H9 (cell line): ENCODE data around the gene NTSR2. TPM values are rescaled to one million over a fixed set of nuclear protein-coding genes. Genes with fewer than 3 reads are reported as not detected.

Experiments
- DNase-seq: peaks from one replicate; pipeline ENCODE4 v3.0.0-alpha.2; 2017
- H2AFZ ChIP-seq: one replicate; pipeline ENCODE4 v1.6.1; 2013; ENCODE audit warnings: mild to moderate bottlenecking, low read length, control low read depth, moderate library complexity
- H2AK5ac ChIP-seq: 2 replicates; pipeline ENCODE4 v1.6.1; 2013; ENCODE audit warnings: low read length, control low read depth, mixed read lengths; ENCODE audit not compliant: insufficient read length
- H2BK120ac ChIP-seq: one replicate; pipeline ENCODE4 v1.6.1; 2013; ENCODE audit warnings: low read depth, mild to moderate bottlenecking, low read length, control low read depth, inconsistent platforms; ENCODE audit not compliant: poor library complexity, severe bottlenecking
- H2BK12ac ChIP-seq: 2 replicates; pipeline ENCODE4 v1.6.1; 2013; ENCODE audit warnings: low read length, control low read depth, mixed read lengths, low read depth; ENCODE audit not compliant: insufficient read length
- H2BK15ac ChIP-seq: 2 replicates; pipeline ENCODE4 v1.6.1; 2013; ENCODE audit warnings: low read depth, low read length, control low read depth
- H2BK20ac ChIP-seq: one replicate; pipeline ENCODE4 v1.6.1; 2013; ENCODE audit warnings: low read depth, mild to moderate bottlenecking, low read length, control low read depth, inconsistent platforms; ENCODE audit not compliant: poor library complexity, severe bottlenecking
- H2BK5ac ChIP-seq: 2 replicates; pipeline ENCODE4 v1.6.1; 2013; ENCODE audit warnings: low read length, control low read depth, mixed read lengths; ENCODE audit not compliant: insufficient read length
- H3K14ac ChIP-seq: 2 replicates; pipeline ENCODE4 v1.6.1; 2013; ENCODE audit warnings: low read length, control low read depth; ENCODE audit not compliant: insufficient read depth
- H3K18ac ChIP-seq: 2 replicates; pipeline ENCODE4 v1.6.1; 2013; ENCODE audit warnings: low read depth, mild to moderate bottlenecking, mixed read lengths, low read length, control low read depth; ENCODE audit not compliant: insufficient read length
- H3K23ac ChIP-seq: 2 replicates; pipeline ENCODE4 v1.6.1; 2013; ENCODE audit warnings: low read length, control low read depth, mixed read lengths, low read depth; ENCODE audit not compliant: insufficient read length
- H3K23me2 ChIP-seq: 2 replicates; pipeline ENCODE4 v1.6.1; 2013; ENCODE audit warnings: low read depth, mild to moderate bottlenecking, mixed read lengths, low read length, control low read depth; ENCODE audit not compliant: insufficient read length, poor library complexity, severe bottlenecking
- H3K27ac ChIP-seq: 2 replicates; pipeline ENCODE4 v1.5.1; 2013; ENCODE audit warnings: low read length, control low read depth, mixed read lengths, low read depth; ENCODE audit not compliant: insufficient read length
- H3K27me3 ChIP-seq: 2 replicates; pipeline ENCODE4 v1.6.1; 2013; ENCODE audit warnings: low read length, control low read depth, inconsistent platforms; ENCODE audit not compliant: insufficient read depth
- H3K4ac ChIP-seq: 2 replicates; pipeline ENCODE4 v1.6.1; 2013; ENCODE audit warnings: low read depth, mild to moderate bottlenecking, control low read depth, inconsistent platforms, low read length, moderate library complexity
- H3K4me1 ChIP-seq: 2 replicates; pipeline ENCODE4 v1.6.1; 2013; ENCODE audit warnings: low read length, control low read depth, inconsistent platforms; ENCODE audit not compliant: insufficient read depth
- H3K4me2 ChIP-seq: 2 replicates; pipeline ENCODE4 v1.6.1; 2013; ENCODE audit warnings: low read length, control low read depth, mixed read lengths; ENCODE audit not compliant: insufficient read length, insufficient read depth
- H3K56ac ChIP-seq: 2 replicates; pipeline ENCODE4 v1.6.1; 2013; ENCODE audit warnings: low read depth, mild to moderate bottlenecking, mixed read lengths, low read length, control low read depth; ENCODE audit not compliant: insufficient read length
- H3K79me1 ChIP-seq: 2 replicates; pipeline ENCODE4 v1.6.1; 2013; ENCODE audit warnings: low read depth, mild to moderate bottlenecking, moderate library complexity, low read length, control low read depth, inconsistent platforms; ENCODE audit not compliant: insufficient read depth, poor library complexity, severe bottlenecking
- H3K79me2 ChIP-seq: 2 replicates; pipeline ENCODE4 v1.6.1; 2013; ENCODE audit warnings: low read length, control low read depth, inconsistent platforms; ENCODE audit not compliant: insufficient read depth
- H3K9ac ChIP-seq: 2 replicates; pipeline ENCODE4 v1.6.1; 2013; ENCODE audit warnings: low read length, control low read depth, mixed read lengths; ENCODE audit not compliant: insufficient read length; ENCODE audit errors: extremely low read depth
- H3K9me3 ChIP-seq: one replicate; pipeline ENCODE4 v1.6.1; 2013; ENCODE audit warnings: low read depth, low read length, inconsistent platforms; ENCODE audit not compliant: control insufficient read depth
- H3T11ph ChIP-seq: one replicate; pipeline ENCODE4 v1.6.1; 2013; ENCODE audit warnings: mild to moderate bottlenecking, low read length, control low read depth, inconsistent platforms
- H4K20me1 ChIP-seq: one replicate; pipeline ENCODE4 v1.6.1; 2013; ENCODE audit not compliant: control insufficient read depth, insufficient read length, insufficient read depth
- H4K5ac ChIP-seq: 2 replicates; pipeline ENCODE4 v1.6.1; 2013; ENCODE audit warnings: low read depth, mild to moderate bottlenecking, mixed read lengths, low read length, control low read depth; ENCODE audit not compliant: insufficient read length
- H4K8ac ChIP-seq: replicated peaks from 2 replicates; pipeline ENCODE4 v1.6.1; 2013; ENCODE audit warnings: low read length, control low read depth, mixed read lengths, low read depth; ENCODE audit not compliant: insufficient read length
- H4K91ac ChIP-seq: 2 replicates; pipeline ENCODE4 v1.6.1; 2013; ENCODE audit warnings: low read depth, mild to moderate bottlenecking, moderate library complexity, mixed read lengths, low read length, control low read depth; ENCODE audit not compliant: insufficient read length
- H3K27ac Mint-ChIP-seq, 3 experiments: 2 replicates in 2 of 3; 3 replicates in 1 of 3; pipeline ENCODE4 v1.8.0; 2020 to 2021; ENCODE audit warnings: mixed read lengths in 3 of 3, mild to moderate bottlenecking in 1 of 3, moderate library complexity in 1 of 3
- H3K27me3 Mint-ChIP-seq: 2 replicates; pipeline ENCODE4 v1.8.0; 2021; ENCODE audit warnings: low read depth, mild to moderate bottlenecking, moderate library complexity, mixed read lengths
- H3K36me3 Mint-ChIP-seq, 3 experiments: 2 replicates in 2 of 3; 3 replicates in 1 of 3; pipeline ENCODE4 v1.8.0; 2020 to 2021; ENCODE audit warnings: low read depth in 3 of 3, mixed read lengths in 3 of 3; ENCODE audit not compliant: insufficient read depth in 1 of 3
- H3K4me1 Mint-ChIP-seq, 2 experiments: 2 replicates each; pipeline ENCODE4 v1.8.0; 2020; ENCODE audit warnings: mixed read lengths in 2 of 2
- H3K4me3 Mint-ChIP-seq, 2 experiments: 2 replicates in 1 of 2; 3 replicates in 1 of 2; pipeline ENCODE4 v1.8.0; 2020 to 2021; ENCODE audit warnings: mild to moderate bottlenecking in 2 of 2, mixed read lengths in 2 of 2, moderate library complexity in 1 of 2
- H3K9me3 Mint-ChIP-seq, 2 experiments: 2 replicates in 1 of 2; 3 replicates in 1 of 2; pipeline ENCODE4 v1.8.0; 2020; ENCODE audit warnings: mild to moderate bottlenecking in 2 of 2, mixed read lengths in 2 of 2, moderate library complexity in 1 of 2
- CTCF ChIP-seq: fragments of 200-600 bp; sonication (generic); conservative IDR thresholded peaks from 3 replicates; pipeline ENCODE4 v1.8.0; 2021; ENCODE audit warnings: antibody characterized with exemption, mild to moderate bottlenecking
- WGBS: extraction: QIAGEN DNeasy Blood & Tissue Kit; methylation state at CpG from one replicate; pipeline ENCODE4 v1.1.7; 2013; ENCODE audit warnings: missing lambda C conversion rate, low lambda C conversion rate, mixed read lengths; ENCODE audit not compliant: insufficient read length; ENCODE audit errors: extremely low coverage; 5-methylcytosine and 5-hydroxymethylcytosine counted together
- total RNA-seq: library from RNA; stranded (reverse); gene quantifications from 2 replicates; pipeline ENCODE4 v1.2.1, GENCODE V29; 2021

The NTSR2 gene
- total RNA-seq, 1 experiment from 2014 or later, result not detected

- H3K4me3 Mint-ChIP-seq, result no peak overlapping the region
- no peak overlapping the region for H3K4ac ChIP-seq
- peaks cover 11% of the 10 kb centered on the region for H3K27me3 Mint-ChIP-seq
Measured at GRCh38 chr2:11682590-11682915, 12.6 kb upstream of the NTSR2 start.

More at GRCh38 chr2:11682590-11682915, 12.6 kb upstream of the NTSR2 start:
- no peaks in the 10 kb centered on the region for H3K23me2 ChIP-seq
- H3K56ac ChIP-seq, result no peak overlapping the region
- Mint-ChIP-seq H3K27ac (no peak overlapping the region), H3K36me3 (no peaks in the 10 kb centered on the region; a peak in 1 of 7 replicates), H3K4me1 (peaks cover 34 to 40% of the 10 kb centered on the region in 2 experiments), H3K9me3 (no peaks in the 10 kb centered on the region)
- H2AFZ ChIP-seq, result no peak overlapping the region
- H4K5ac ChIP-seq, result no peak overlapping the region
- DNase-seq, result no peak
- H4K8ac ChIP-seq, result no peak overlapping the region
- no peak overlapping the region for H2BK5ac ChIP-seq
- no peak overlapping the region for H3K4me2 ChIP-seq
- H3K4me1 ChIP-seq, result peaks cover 3% of the 10 kb centered on the region; the same call in 1 of the 2 replicates
- no peak for TF ChIP-seq CTCF
- H2AK5ac ChIP-seq, result no peak overlapping the region
- no peak overlapping the region for H4K91ac ChIP-seq
- no peak overlapping the region for H3K18ac ChIP-seq
- no CpG with 5 or more reads among the region's 8 CpGs for WGBS
- no peak overlapping the region for H2BK120ac ChIP-seq
- no peaks in the 10 kb centered on the region for H4K20me1 ChIP-seq
- H3K79me2 ChIP-seq, result no peaks in the 10 kb centered on the region
- no peak overlapping the region for H3K27ac ChIP-seq
- no peaks in the 10 kb centered on the region for H3K9me3 ChIP-seq
- no peak overlapping the region for H3K9ac ChIP-seq
- no peak overlapping the region for H2BK15ac ChIP-seq
- H3K79me1 ChIP-seq, result no peaks in the 10 kb centered on the region
- H2BK12ac ChIP-seq, result no peak overlapping the region
- no peak overlapping the region for H3T11ph ChIP-seq
- H3K27me3 ChIP-seq, result no peaks in the 10 kb centered on the region
- H3K14ac ChIP-seq, result no peak overlapping the region
- no peak overlapping the region for H2BK20ac ChIP-seq
- H3K23ac ChIP-seq, result no peak overlapping the region
